ENCODE measurements around the gene ZNF200.
"Not testable (repeated sequence)": the region's sequence is repeated elsewhere in the genome, so short reads cannot be mapped to it uniquely, and the experiment has no call there.

Gene ZNF200

GRCh38 chr16:3197694-3198333 is 37.1 kb downstream of the ZNF200 start:
- DNase-seq: not testable (repeated sequence)

DNA sequence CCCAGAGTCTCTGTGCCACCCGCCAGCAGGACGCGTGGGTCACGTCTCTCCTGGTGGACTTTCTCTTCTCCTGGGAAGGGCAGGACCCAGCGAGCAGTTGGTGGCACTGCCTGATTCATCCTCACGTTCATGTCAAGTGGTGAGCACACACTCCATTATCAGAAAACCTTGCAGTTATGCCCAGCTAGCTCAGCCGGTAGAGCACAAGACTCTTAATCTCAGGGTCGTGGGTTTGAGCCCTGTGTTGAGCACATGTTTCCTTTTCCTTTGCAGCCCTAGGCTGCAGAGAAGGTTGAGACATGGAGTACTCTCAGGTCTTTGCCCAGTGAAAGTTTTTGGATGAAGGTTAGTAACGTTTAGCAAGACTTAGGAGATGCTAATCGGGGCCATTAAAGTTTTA is 39.0 kb downstream of the ZNF200 start:
- no peak for DNase-seq

DNA sequence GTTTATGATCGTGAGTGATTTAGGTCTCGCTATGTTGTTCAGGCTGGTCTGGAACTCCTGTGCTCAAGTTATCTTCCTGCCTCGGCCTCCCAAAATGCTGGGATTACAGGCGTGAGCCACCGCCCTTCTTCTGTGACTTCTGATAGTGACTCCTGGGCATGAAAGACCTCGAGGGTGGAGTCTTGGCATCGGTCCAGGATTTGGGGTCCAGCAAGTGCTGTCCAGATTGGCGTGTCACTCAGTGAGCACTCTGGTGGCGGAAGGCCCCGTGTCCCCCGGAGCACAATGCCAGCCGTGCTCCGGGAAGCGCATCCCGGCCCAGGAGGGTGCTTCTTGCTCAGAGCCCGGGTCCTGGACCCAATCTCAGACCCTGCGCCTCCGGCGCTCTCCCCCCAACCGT is 40.2 kb downstream of the ZNF200 start:
- no peak for DNase-seq

DNA sequence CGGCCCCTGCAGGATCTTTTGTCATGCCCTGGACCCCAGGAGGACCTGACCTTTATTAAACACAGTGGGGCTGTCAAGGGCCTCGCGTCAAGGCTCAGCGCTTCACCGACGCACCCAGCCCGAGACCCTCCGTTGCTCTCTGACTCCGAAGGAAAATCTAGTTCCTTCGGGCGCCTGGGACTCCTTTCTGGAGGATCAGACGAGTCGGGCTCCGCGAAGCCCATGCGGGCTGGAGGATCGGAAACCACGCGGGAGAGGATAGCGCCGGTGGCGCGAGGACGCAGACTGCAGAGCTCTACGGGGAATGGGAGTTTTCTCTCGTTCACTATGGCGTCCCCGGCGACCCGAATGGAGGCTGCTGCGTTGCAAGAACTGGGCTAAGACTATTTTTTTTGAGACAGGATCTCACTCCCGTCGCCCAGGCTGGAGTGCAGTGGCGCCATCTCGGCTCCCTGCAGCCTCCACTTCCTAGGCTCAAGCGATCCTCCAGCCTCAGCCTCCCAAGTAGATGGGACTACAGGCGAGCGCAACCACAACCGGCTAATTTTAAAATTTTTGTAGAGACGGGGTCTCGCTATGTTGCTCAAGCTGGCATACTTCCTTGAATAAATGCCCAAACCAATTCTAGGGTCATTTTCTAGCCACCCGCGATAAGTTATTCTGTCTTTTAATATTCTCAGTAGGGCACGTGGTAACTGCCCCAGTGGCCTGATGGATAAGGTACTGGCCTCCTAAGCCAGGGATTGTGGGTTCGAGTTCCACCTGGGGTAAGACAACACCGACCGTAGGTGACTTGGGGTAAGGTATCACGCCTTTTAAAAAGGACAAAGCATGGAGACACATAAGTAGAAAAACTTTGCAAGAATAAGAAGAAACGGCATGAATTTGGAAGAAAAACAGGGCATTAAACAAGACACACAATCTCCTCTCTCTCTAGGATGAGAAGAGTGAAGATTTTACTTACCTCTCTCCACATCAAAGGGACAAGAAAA is 41.4 kb downstream of the ZNF200 start:
- DNase-seq: no peak

- no peak for DNase-seq
These were observed 42.4 kb downstream of the ZNF200 start for GRCh38 chr16:3192476-3193019.

GRCh38 chr16:3190949-3191353 is 44.0 kb downstream of the ZNF200 start:
- DNase-seq: peak; percentile 31

DNA sequence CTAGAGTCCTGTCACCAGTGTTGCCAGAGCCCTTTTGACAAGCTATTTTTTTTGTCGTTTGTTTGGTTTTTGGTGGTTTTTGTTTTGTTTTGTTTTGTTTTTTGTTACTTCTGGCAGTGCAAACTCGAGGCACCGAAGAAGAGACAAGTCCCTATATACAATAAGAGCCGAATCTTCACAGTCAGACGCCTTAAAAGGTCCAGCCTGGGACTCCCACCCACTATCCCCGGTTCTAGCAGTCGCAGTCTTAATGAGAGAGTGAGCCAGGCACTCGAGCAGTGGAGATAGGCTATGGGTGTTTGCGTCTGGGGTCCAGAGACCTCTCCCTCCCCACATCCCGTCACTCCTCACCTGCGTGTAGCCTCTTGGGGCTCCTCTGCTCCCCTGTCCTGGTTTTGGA is 45.1 kb downstream of the ZNF200 start:
- no peak for DNase-seq

DNA sequence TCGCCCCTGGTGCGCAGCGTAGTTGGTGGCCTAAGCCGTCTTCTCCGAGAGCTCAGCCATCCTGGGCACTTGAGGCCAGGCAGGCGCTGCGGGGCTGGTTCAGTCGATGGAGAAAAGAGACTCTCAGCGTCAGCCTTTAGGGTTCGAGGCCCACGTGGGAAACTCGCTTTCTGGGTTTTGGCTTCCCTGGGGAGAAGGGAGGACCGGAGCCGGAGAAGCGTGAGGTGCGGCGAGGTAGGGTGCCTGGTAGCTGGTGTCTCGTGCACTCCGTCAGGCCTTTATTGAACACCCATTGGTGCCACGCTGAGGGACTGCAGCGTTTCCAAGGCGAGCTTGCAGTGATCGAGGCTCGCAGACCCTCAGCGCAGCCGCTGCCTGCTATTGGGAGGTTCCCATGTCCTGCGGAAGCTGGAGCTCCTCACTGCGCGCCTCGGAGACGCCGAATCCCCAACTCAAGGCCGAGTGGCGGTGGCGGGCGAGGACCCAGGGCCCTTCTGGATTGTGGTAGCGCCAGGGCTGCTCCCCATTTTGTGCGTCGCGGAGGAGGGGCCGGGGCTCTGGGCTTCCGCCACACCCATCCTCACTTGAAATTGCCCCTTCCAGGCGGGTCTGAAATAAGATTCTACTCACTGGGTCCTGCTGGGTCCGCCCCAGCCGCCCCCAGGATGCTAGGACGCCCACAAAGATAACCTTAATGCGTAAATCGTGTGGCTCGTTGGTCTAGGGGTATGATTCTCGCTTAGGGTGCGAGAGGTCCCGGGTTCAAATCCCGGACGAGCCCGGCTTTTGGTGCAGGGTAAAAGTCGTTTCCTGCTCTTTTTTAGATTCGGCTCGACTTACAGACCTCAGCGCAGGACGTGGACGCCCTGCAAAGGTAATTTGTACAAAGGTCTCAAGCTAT is 45.8 kb downstream of the ZNF200 start:
- DNase-seq: peak; percentile 38

DNA sequence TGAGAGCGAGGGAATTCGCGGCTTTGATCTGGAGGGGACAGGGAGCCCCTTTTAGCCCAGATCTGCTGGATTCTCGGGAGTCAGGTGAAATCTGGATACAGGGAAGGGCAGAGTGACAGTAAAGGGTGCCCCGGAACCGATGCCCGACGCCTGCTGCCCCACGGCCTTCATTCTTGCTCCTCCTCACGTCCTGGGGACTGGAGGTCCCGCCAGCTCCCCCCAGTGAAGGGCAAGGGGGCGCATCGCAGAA is 46.4 kb downstream of the ZNF200 start:
- no peak for DNase-seq

- peak; percentile 69 for DNase-seq
These were observed 46.9 kb downstream of the ZNF200 start, which contains the start of gene OR1F1 for GRCh38 chr16:3187798-3188674. TSS of gene OR1F1 (plus strand) at chr16:3188204.

GRCh38 chr16:3186946-3187690 is 47.8 kb downstream of the ZNF200 start:
- DNase-seq: no peak

DNA sequence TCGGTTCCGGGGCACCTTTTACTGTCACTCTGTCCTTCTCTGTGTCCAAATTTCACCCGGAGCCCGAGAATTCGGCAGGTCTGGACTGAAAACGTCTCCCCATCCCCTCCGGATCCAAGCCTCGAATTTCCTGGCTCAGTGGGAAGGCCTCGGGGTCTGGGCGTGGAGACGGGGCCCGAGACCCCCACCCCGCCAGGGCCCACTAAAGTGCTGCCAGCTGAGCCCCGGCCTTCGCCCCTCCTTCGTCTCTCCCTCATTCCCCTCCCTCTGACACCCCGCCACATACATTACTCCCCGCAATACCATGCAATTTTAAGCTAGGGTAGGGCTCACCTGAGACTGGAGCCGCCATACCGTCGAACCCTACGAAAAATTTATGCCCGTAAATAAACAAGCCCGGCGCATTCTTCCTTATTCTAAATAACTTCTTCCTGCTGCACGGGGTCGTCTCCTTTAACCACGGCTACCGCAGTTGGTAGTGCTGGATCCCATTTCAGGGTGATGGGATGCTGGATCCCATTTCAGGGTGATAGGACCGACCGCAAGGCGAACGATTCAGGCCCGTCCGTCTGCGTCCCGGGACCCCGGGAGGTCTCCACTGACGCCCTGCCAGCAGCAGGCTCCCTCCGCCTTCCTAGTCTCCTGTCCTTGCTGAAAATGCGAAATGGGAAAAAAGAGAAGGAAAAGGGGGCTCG is 51.4 kb downstream of the ZNF200 start:
- no peak for DNase-seq

DNA sequence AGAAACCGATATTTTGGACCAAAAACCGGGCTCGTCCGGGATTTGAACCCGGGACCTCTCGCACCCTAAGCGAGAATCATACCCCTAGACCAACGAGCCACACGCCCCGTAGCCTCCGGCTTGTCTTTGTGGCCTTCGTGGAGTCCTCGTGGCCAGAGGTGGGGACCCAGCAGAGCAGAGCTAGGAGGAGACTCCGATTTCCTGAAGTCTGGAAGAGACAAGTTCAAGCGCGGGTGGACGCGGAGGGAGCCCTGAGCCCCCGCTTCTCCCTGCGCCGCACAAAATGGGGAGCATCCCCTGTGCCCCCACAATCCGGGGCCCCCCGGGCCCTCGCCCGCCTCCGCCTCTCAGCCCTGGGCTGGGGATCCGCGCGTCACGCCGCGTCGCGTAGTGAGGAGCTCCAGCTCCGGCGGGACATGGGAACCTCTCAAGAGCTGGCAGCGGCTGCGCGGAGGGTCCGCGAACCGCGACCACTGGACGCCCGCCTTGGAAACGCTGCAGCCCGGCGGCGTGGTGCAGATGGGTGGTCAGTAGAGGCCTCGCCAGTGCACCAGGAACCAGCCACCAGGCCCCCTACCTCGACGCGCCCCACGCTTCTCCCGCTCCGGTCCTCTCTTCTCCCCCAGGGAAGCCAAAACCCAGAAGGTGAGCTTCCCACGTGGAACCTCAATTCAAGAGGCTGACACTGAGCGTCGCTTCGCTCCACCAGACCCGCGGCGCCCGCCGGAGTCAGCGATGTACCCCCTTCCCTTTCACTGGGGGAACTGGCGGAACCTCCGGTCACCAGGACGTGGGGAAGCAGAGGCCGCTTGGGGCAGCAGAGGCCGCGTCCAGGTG is 52.1 kb downstream of the ZNF200 start:
- DNase-seq: peak; percentile 58

- not testable (repeated sequence) for DNase-seq
These were observed 52.7 kb downstream of the ZNF200 start for GRCh38 chr16:3182293-3182607.

DNA sequence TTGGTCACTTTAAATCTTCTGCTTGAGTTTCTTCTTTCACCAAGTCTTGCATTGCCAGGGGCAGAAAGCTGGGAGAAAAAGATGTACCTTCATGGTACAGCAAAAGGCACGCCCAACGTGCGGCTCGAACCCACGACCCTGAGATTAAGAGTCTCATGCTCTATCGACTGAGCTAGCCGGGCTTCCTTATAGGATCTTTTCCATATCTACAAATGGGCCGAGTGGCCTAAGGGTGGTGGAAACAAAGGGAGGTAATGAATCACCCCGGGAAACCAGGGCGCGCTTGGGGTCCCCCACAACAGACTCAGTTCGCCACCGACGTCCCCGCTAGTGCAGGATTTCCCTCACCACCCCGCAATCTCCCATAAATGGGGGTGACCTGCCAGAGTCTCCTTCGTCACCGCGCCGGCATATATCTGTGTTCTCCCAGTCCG is 54.5 kb downstream of the ZNF200 start:
- no peak for DNase-seq

- no peak for DNase-seq
These were observed 55.3 kb downstream of the ZNF200 start for GRCh38 chr16:3179651-3180050.

GRCh38 chr16:3175157-3176093 is 59.5 kb downstream of the ZNF200 start:
- no peak for DNase-seq

DNA sequence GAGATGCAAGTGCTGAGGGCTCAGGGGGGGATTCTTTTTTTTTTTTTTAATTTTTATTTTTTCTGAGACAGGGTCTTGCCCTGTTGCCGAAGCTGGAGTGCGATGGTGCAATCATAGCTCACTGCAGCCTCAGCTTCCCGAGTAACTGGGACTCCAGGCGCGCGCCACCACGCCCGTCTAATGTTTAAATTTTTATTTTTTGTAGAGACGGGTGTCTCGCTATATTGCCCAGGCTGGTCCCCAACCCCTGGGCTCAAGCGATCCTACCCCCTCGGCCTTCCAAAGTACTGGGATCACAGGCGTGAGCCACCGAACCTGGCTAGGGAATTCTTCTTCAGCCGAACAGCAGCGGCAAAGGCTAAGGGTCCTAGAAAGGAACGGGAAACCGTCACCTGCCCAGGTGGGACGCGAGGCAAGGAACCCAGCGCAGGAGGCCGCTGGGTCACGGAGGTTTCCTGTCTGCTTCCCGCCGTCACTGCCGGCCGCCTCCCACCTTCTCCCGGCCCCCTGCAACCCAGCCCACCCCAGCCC is 60.3 kb downstream of the ZNF200 start:
- DNase-seq: no peak
